DLD1 (cell line): ENCODE data around the gene SQOR.
"Not testable (repeated sequence)": the region's sequence is repeated elsewhere in the genome, so short reads cannot be mapped to it uniquely, and the experiment has no call there.

Experiments
- in situ Hi-C: cut with HindIII; loops from 2 replicates; pipeline ENCODE4 v1.10.0; 2017; ENCODE audit warnings: low sequenced_read_pairs

Gene SQOR

GRCh38 chr15:45630917-45631691, 3.7 kb upstream of the SQOR start:
- in situ Hi-C loops = no loop called here

GRCh38 chr15:45631776-45632175, 3.1 kb upstream of the SQOR start:
- in situ Hi-C loops = no loop called here

- in situ Hi-C loops = no loop called here
Measured at GRCh38 chr15:45635191-45635638, 386 bp downstream of the SQOR start.

- in situ Hi-C loops = no loop called here
Measured at GRCh38 chr15:45635763-45636292, 999 bp downstream of the SQOR start.

- in situ Hi-C loops = no loop called here
Measured at GRCh38 chr15:45637141-45637540, 2.3 kb downstream of the SQOR start.

GRCh38 chr15:45637552-45638033, 2.8 kb downstream of the SQOR start:
- in situ Hi-C loops = no loop called here

GRCh38 chr15:45640616-45641015, 5.8 kb downstream of the SQOR start:
- in situ Hi-C loops = no loop called here

GRCh38 chr15:45641374-45641781, 6.5 kb downstream of the SQOR start:
- in situ Hi-C loops = no loop called here

- in situ Hi-C loops = no loop called here
Measured at GRCh38 chr15:45641999-45642932, 7.4 kb downstream of the SQOR start.

- in situ Hi-C loops = no loop called here
Measured at GRCh38 chr15:45644437-45644836, 9.6 kb downstream of the SQOR start.

- in situ Hi-C loops = no loop called here
Measured at GRCh38 chr15:45645026-45645980, 10.5 kb downstream of the SQOR start.

GRCh38 chr15:45646220-45646619, 11.4 kb downstream of the SQOR start:
- in situ Hi-C loops = no loop called here

- in situ Hi-C loops = no loop called here
Measured at GRCh38 chr15:45647828-45648227, 13.0 kb downstream of the SQOR start.

- in situ Hi-C loops = no loop called here
Measured at GRCh38 chr15:45648521-45649200, 13.8 kb downstream of the SQOR start.

- in situ Hi-C loops = not testable (repeated sequence)
Measured at GRCh38 chr15:45650007-45650406, 15.2 kb downstream of the SQOR start.

GRCh38 chr15:45650889-45651525, 16.2 kb downstream of the SQOR start:
- in situ Hi-C loops = no loop called here

- in situ Hi-C loops = no loop called here
Measured at GRCh38 chr15:45653702-45654424, 19.0 kb downstream of the SQOR start.

GRCh38 chr15:45654749-45655148, 19.9 kb downstream of the SQOR start:
- in situ Hi-C loops = no loop called here

- in situ Hi-C loops = no loop called here
Measured at GRCh38 chr15:45657254-45657653, 22.4 kb downstream of the SQOR start.
